ENCODE results near the gene HBE1. TPM values are rescaled to one million over a fixed set of nuclear protein-coding genes. Genes with fewer than 3 reads are reported as not detected.

Gene HBE1
- total and polyA plus RNA-seq, 2 of the 4 experiments (the other 2 are of a cell fraction), result 3.2 to 12.7 TPM

- no peak overlapping the region for H4K91ac ChIP-seq (ENCODE audit: insufficient read depth, low read depth, low read length)
- H3K79me1 ChIP-seq (ENCODE audit: low read depth in 1 of 2, low read length in 2 of 2), result no peaks in the 10 kb centered on the region
- H3K23ac ChIP-seq (ENCODE audit: low read depth, low read length), result no peak overlapping the region
- no peak overlapping the region for H3K14ac ChIP-seq (replicated peaks; ENCODE audit: low read depth, low read length)
- ChIA-PET POLR2A (ENCODE audit: unreplicated experiment) (no interaction called here), CTCF (no interaction called here)
- peaks cover 5% of the 10 kb centered on the region; the same call in 1 of the 2 replicates for H3K9me1 ChIP-seq (ENCODE audit: insufficient read depth, low read length)
- in situ Hi-C loops (cut with MboI; ENCODE audit: low sequenced_read_pairs), result no loop called here
- ATAC-seq (ENCODE audit: low read depth) (no peak), DNase-seq (no peak)
- H3K9me3 ChIP-seq (ENCODE audit: control insufficient read depth, insufficient read depth, low read length), result no peaks in the 10 kb centered on the region
- no peak for TF ChIP-seq RCOR1 (IDR thresholded peaks at IDR 0.05; ENCODE audit: insufficient replicate concordance, low read length)
- TF ChIP-seq FOS (IDR thresholded peaks at IDR 0.05; ENCODE audit: low read depth, low read length), result no peak
- TF ChIP-seq, protein P1, sequence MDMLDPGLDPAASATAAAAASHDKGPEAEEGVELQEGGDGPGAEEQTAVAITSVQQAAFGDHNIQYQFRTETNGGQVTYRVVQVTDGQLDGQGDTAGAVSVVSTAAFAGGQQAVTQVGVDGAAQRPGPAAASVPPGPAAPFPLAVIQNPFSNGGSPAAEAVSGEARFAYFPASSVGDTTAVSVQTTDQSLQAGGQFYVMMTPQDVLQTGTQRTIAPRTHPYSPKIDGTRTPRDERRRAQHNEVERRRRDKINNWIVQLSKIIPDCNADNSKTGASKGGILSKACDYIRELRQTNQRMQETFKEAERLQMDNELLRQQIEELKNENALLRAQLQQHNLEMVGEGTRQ (IDR thresholded peaks at IDR 0.05; ENCODE audit: low read depth, low read length), result no peak
- no peak for TF ChIP-seq SMC3 (IDR thresholded peaks at IDR 0.05; ENCODE audit: low read depth, low read length)
- no peak for TF ChIP-seq CHD1 (IDR thresholded peaks at IDR 0.05; ENCODE audit: low read depth, low read length)
- no peak for TF ChIP-seq CEBPB (IDR thresholded peaks at IDR 0.05; ENCODE audit: low read depth, low read length)
- TF ChIP-seq POLR2A (IDR thresholded peaks at IDR 0.05; ENCODE audit: low read depth, low read length), result no peak
- TF ChIP-seq CTCF (conservative IDR thresholded peaks at IDR 0.05; ENCODE audit: low read depth, low read length), result no peak
- TF ChIP-seq RFX5 (IDR thresholded peaks at IDR 0.05; ENCODE audit: low read depth, low read length), result no peak
- TF ChIP-seq ELK1 (IDR thresholded peaks at IDR 0.05; ENCODE audit: borderline replicate concordance, low read depth, low read length), result no peak
- TF ChIP-seq MXI1 (IDR thresholded peaks at IDR 0.05; ENCODE audit: borderline replicate concordance, low read depth, low read length), result no peak
- no peak for TF ChIP-seq RAD21 (IDR thresholded peaks at IDR 0.05; ENCODE audit: low read length)
- TF ChIP-seq NFE2L2 (IDR thresholded peaks at IDR 0.05; ENCODE audit: low read depth, low read length), result no peak
- TF ChIP-seq MAZ (IDR thresholded peaks at IDR 0.05; ENCODE audit: borderline replicate concordance, low read depth, low read length), result no peak
- TF ChIP-seq MAFK (IDR thresholded peaks at IDR 0.05; ENCODE audit: low read depth, low read length), result no peak
- intact Hi-C loops (cut with micrococcal nuclease), result no loop called here
- no peak overlapping the region for H3K56ac ChIP-seq (ENCODE audit: extremely low read depth, insufficient read depth, low read length)
- no peak overlapping the region for H2AK9ac ChIP-seq (replicated peaks; ENCODE audit: low read depth, low read length, poor library complexity)
- 58% methylated on average over 2 of the region's 3 CpGs; no CpG with 5 or more reads in 1 of the 2 experiments for WGBS, 2 experiments (ENCODE audit: extremely low coverage in 2 of 2, insufficient read length in 1 of 2)
- no peaks in the 10 kb centered on the region for H3K36me3 ChIP-seq (ENCODE audit: control insufficient read depth, insufficient read depth, low read length)
- peaks cover 2% of the 10 kb centered on the region; the same call in 1 of the 2 replicates for H3K4me1 ChIP-seq (ENCODE audit: control insufficient read depth, insufficient read depth, low read length)
- no peak overlapping the region for H3K18ac ChIP-seq (ENCODE audit: low read depth, low read length)
- dilution Hi-C loops (cut with HindIII; ENCODE audit: low sequenced_read_pairs, unreplicated experiment), result no loop called here
- H2BK15ac ChIP-seq (ENCODE audit: low read depth, low read length), result no peak overlapping the region
- H3K4me3 ChIP-seq (ENCODE audit: insufficient read depth, low read depth, low read length), result no peak overlapping the region
- H3K27ac ChIP-seq (ENCODE audit: insufficient read depth, low read length), result no peak overlapping the region
- no peak overlapping the region for H3K9ac ChIP-seq (ENCODE audit: low read depth, low read length)
- no peak overlapping the region for H2BK5ac ChIP-seq (ENCODE audit: low read depth, low read length, poor library complexity, severe bottlenecking)
- no peaks in the 10 kb centered on the region for H4K20me1 ChIP-seq (ENCODE audit: insufficient read depth, low read length)
- H3K27me3 ChIP-seq (ENCODE audit: control insufficient read depth, insufficient read depth, low read length), result no peaks in the 10 kb centered on the region
- H4K8ac ChIP-seq (ENCODE audit: low read depth in 2 of 2, low read length in 2 of 2), result no peak overlapping the region
- no peak overlapping the region for H2AFZ ChIP-seq (replicated peaks; ENCODE audit: low read length, poor library complexity)
- no TSS peak for BruUV-seq (replicated peaks)
- no peak overlapping the region for H3K4ac ChIP-seq (ENCODE audit: low read depth, low read length)
- H2BK120ac ChIP-seq (ENCODE audit: low read depth, low read length), result no peak overlapping the region
- H3K4me2 ChIP-seq (ENCODE audit: low read depth, low read length), result no peak overlapping the region
- no peak overlapping the region for H2AK5ac ChIP-seq (ENCODE audit: low read depth, low read length)
- no peak overlapping the region for H4K5ac ChIP-seq (ENCODE audit: low read depth, low read length)
- no peak overlapping the region for H2BK20ac ChIP-seq (ENCODE audit: low read depth, low read length)
Measured at GRCh38 chr11:5241458-5241857, 28.3 kb downstream of the HBE1 start.
